HG03520 (cell line): Measurements from ENCODE around the gene FRK.
"Not testable (repeated sequence)": the region's sequence is repeated elsewhere in the genome, so short reads cannot be mapped to it uniquely, and the experiment has no call there.

Experiments
- ATAC-seq: cut with Tn5 transposase; IDR thresholded peaks from one replicate; pipeline ENCODE4 v1.9.1; 2021; ENCODE audit warnings: mild to moderate bottlenecking, moderate library complexity; ENCODE audit not compliant: unreplicated experiment

The FRK gene

GRCh38 chr6:116010790-116011401 lies 49.8 kb downstream of the FRK start:
- ATAC-seq = peak; percentile 44

- no peak for ATAC-seq
Observed at GRCh38 chr6:116010386-116010785, 50.3 kb downstream of the FRK start.

- ATAC-seq = peak; percentile 53
Observed at GRCh38 chr6:116008470-116009243, 52.0 kb downstream of the FRK start.

GRCh38 chr6:116004841-116005815 lies 55.6 kb downstream of the FRK start:
- ATAC-seq = no peak

- ATAC-seq = peak; percentile 94
Observed at GRCh38 chr6:116003668-116004067, 57.0 kb downstream of the FRK start.

GRCh38 chr6:116002756-116003155 lies 57.9 kb downstream of the FRK start:
- ATAC-seq = no peak

GRCh38 chr6:115999235-115999634 lies 61.5 kb downstream of the FRK start:
- ATAC-seq = no peak

GRCh38 chr6:115997990-115998585 lies 62.6 kb downstream of the FRK start:
- no peak for ATAC-seq

- ATAC-seq = no peak
Observed at GRCh38 chr6:115986026-115986425, 74.7 kb downstream of the FRK start.

GRCh38 chr6:115984809-115985208 lies 75.9 kb downstream of the FRK start:
- no peak for ATAC-seq

GRCh38 chr6:115983998-115984397 lies 76.7 kb downstream of the FRK start:
- no peak for ATAC-seq

GRCh38 chr6:115982453-115982852 lies 78.2 kb downstream of the FRK start:
- ATAC-seq = no peak

- ATAC-seq = no peak
Observed at GRCh38 chr6:115977220-115977619, 83.5 kb downstream of the FRK start.

- no peak for ATAC-seq
Observed at GRCh38 chr6:115976321-115976870, 84.3 kb downstream of the FRK start.

- ATAC-seq = no peak
Observed at GRCh38 chr6:115972679-115973078, 88.0 kb downstream of the FRK start.

- ATAC-seq = no peak
Observed at GRCh38 chr6:115971785-115972184, 88.9 kb downstream of the FRK start.

- ATAC-seq = no peak
Observed at GRCh38 chr6:115969930-115970273, 90.8 kb downstream of the FRK start.

- ATAC-seq = no peak
Observed at GRCh38 chr6:115969207-115969929, 91.3 kb downstream of the FRK start.

- not testable (repeated sequence) for ATAC-seq
Observed at GRCh38 chr6:115960286-115960685, 100.4 kb downstream of the FRK start.

- no peak for ATAC-seq
Observed at GRCh38 chr6:115958958-115959357, 101.7 kb downstream of the FRK start.
